Measurements from ENCODE around the gene PDCD6IP.

DNA sequence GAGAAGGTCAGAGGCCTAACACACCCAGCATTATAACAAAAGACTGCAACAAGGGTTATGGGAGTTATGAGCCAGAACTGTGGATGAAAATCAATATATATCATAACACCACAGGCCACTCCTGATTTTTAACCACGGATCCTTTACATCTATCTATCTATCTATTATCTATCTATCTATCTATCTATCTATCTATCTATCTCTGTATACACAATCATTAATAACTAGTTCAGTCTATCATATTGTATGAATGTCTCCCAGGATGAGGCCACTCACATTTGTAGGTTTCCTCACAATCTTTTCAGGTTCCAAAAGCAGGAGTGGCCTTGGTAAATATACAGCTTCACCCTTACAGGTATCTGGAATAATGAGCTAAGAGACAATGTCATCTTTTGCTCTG is 94.2 kb downstream of the PDCD6IP start:
- TF ChIP-seq POLR2A (IDR thresholded peaks at IDR 0.05) = no peak
- TF ChIP-seq, protein P1, sequence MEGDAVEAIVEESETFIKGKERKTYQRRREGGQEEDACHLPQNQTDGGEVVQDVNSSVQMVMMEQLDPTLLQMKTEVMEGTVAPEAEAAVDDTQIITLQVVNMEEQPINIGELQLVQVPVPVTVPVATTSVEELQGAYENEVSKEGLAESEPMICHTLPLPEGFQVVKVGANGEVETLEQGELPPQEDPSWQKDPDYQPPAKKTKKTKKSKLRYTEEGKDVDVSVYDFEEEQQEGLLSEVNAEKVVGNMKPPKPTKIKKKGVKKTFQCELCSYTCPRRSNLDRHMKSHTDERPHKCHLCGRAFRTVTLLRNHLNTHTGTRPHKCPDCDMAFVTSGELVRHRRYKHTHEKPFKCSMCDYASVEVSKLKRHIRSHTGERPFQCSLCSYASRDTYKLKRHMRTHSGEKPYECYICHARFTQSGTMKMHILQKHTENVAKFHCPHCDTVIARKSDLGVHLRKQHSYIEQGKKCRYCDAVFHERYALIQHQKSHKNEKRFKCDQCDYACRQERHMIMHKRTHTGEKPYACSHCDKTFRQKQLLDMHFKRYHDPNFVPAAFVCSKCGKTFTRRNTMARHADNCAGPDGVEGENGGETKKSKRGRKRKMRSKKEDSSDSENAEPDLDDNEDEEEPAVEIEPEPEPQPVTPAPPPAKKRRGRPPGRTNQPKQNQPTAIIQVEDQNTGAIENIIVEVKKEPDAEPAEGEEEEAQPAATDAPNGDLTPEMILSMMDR (IDR thresholded peaks at IDR 0.05) = no peak

All from breast epithelium (tissue), 3 donors.